H1 (cell line): ENCODE measurements around the gene OR4D6. TPM values are rescaled to one million over a fixed set of nuclear protein-coding genes. Genes with fewer than 3 reads are reported as not detected.

Experiments used
- CTCF ChIA-PET: fragments of 300-600 bp; sonication (Branson Sonifier 250); formaldehyde crosslinking; loops from one replicate; lab custom pipeline; 2021; ENCODE audit not compliant: partially characterized antibody; lab: Charles Lee
- POLR2A ChIA-PET: fragments of 300-600 bp; sonication (Branson Sonifier 250); formaldehyde crosslinking; loops from one replicate; lab custom pipeline; 2021; ENCODE audit warnings: inconsistent platforms; ENCODE audit not compliant: partially characterized antibody; lab: Charles Lee
- DNase-seq, 2 experiments: peaks; one replicate each; pipeline versions ENCODE4 v3.0.0 to v3.0.0-alpha.2; 2010 to 2022; ENCODE audit warnings: low spot score in 2 of 2, low read depth in 1 of 2, mixed read lengths in 1 of 2
- FAIRE-seq: peaks from 2 replicates; lab custom pipeline; 2011; peaks lifted over from hg19 to GRCh38; lab: Jason Lieb, UNC
- H2AFZ ChIP-seq: 2 replicates; pipeline ENCODE4 v1.8.1; 2012; ENCODE audit warnings: low read length, inconsistent platforms
- H2AK5ac ChIP-seq: 2 replicates; pipeline ENCODE4 v1.6.1; 2013; ENCODE audit warnings: low read depth, low read length
- H2BK120ac ChIP-seq: replicated peaks from 2 replicates; pipeline ENCODE3; 2013; ENCODE audit warnings: low read depth, low read length, inconsistent platforms
- H2BK12ac ChIP-seq: 2 replicates; pipeline ENCODE4 v1.6.1; 2013; ENCODE audit warnings: low read depth, low read length
- H2BK15ac ChIP-seq: 2 replicates; pipeline ENCODE4 v1.6.1; 2013; ENCODE audit warnings: low read length
- H2BK20ac ChIP-seq: 2 replicates; pipeline ENCODE4 v1.6.1; 2013; ENCODE audit warnings: low read length
- H2BK5ac ChIP-seq: 2 replicates; pipeline ENCODE4 v1.6.1; 2013; ENCODE audit warnings: low read depth, low read length
- H3K14ac ChIP-seq: 2 replicates; pipeline ENCODE4 v1.6.1; 2013; ENCODE audit warnings: inconsistent platforms; ENCODE audit not compliant: insufficient read length
- H3K18ac ChIP-seq: 2 replicates; pipeline ENCODE4 v1.6.1; 2013; ENCODE audit warnings: low read length; ENCODE audit errors: extremely low read depth
- H3K23ac ChIP-seq: 2 replicates; pipeline ENCODE4 v1.6.1; 2013; ENCODE audit warnings: inconsistent platforms; ENCODE audit not compliant: insufficient read length
- H3K23me2 ChIP-seq: 2 replicates; pipeline ENCODE4 v1.6.1; 2013; ENCODE audit warnings: low read depth, low read length
- H3K27ac ChIP-seq: 2 replicates; pipeline ENCODE4 v1.6.1; 2011; ENCODE audit warnings: low read depth, low read length, inconsistent platforms
- H3K27me3 ChIP-seq, 4 experiments: replicated peaks in 1 of 4; 1 replicate in 1 of 4; 2 replicates in 3 of 4; pipeline versions ENCODE4 v1.6.1 to v1.8.1; 2011 to 2013; ENCODE audit warnings: low read length in 3 of 4, mild to moderate bottlenecking in 3 of 4, inconsistent platforms in 2 of 4, mixed read lengths in 2 of 4, moderate library complexity in 1 of 4; ENCODE audit not compliant: control insufficient read depth in 3 of 4, insufficient read depth in 3 of 4; ENCODE audit errors: extremely low read depth in 1 of 4
- H3K36me3 ChIP-seq, 4 experiments: 2 replicates each; pipeline versions ENCODE4 v1.6.1 to v1.8.1; 2011 to 2013; ENCODE audit warnings: mild to moderate bottlenecking in 4 of 4, low read length in 3 of 4, moderate library complexity in 2 of 4, control low read depth in 1 of 4, inconsistent platforms in 1 of 4; ENCODE audit not compliant: insufficient read depth in 4 of 4, control insufficient read depth in 2 of 4
- H3K4ac ChIP-seq: replicated peaks from 2 replicates; pipeline ENCODE3; 2013; ENCODE audit warnings: low read length, low read depth, mixed read lengths, inconsistent platforms; ENCODE audit not compliant: insufficient read length
- H3K4me1 ChIP-seq, 4 experiments: replicated peaks in 1 of 4; 1 replicate in 1 of 4; 2 replicates in 3 of 4; pipeline versions ENCODE4 v1.6.1 to v1.8.1; 2011 to 2013; ENCODE audit warnings: low read length in 3 of 4, inconsistent platforms in 2 of 4, mixed read lengths in 1 of 4; ENCODE audit not compliant: insufficient read depth in 4 of 4, control insufficient read depth in 3 of 4
- H3K4me2 ChIP-seq, 2 experiments: 2 replicates each; pipeline versions ENCODE4 v1.6.1 to v1.8.1; 2011 to 2013; ENCODE audit warnings: low read depth in 2 of 2, low read length in 2 of 2, control low read depth in 1 of 2, inconsistent platforms in 1 of 2, mild to moderate bottlenecking in 1 of 2; ENCODE audit not compliant: insufficient read depth in 1 of 2
- H3K4me3 ChIP-seq, 4 experiments: fragments of 200-600, 300-600 bp in 1 of 4; sonication (generic), shearing (Covaris generic), sonication (Bioruptor Twin) in 1 of 4; 2 replicates each; pipeline versions ENCODE4 v1.5.1 to v1.8.1; 2011 to 2016; ENCODE audit warnings: low read length in 4 of 4, low read depth in 3 of 4, control low read depth in 2 of 4, inconsistent platforms in 2 of 4, mild to moderate bottlenecking in 2 of 4, mixed read lengths in 1 of 4, moderate library complexity in 1 of 4; ENCODE audit not compliant: insufficient read depth in 2 of 4; ENCODE audit errors: extremely low read depth in 1 of 4
- H3K56ac ChIP-seq: replicated peaks from 2 replicates; pipeline ENCODE3; 2013; ENCODE audit warnings: low read depth, mild to moderate bottlenecking, mixed read lengths, low read length, inconsistent platforms; ENCODE audit not compliant: insufficient read length
- H3K79me1 ChIP-seq: 2 replicates; pipeline ENCODE4 v1.6.1; 2013; ENCODE audit warnings: low read depth, low read length, control low read depth
- H3K79me2 ChIP-seq, 2 experiments: 2 replicates each; pipeline versions ENCODE4 v1.6.1 to v1.8.1; 2012 to 2013; ENCODE audit warnings: low read length in 2 of 2, mild to moderate bottlenecking in 2 of 2, inconsistent platforms in 1 of 2; ENCODE audit not compliant: insufficient read depth in 2 of 2, control insufficient read depth in 1 of 2
- H3K9ac ChIP-seq, 4 experiments: replicated peaks in 1 of 4; 1 replicate in 1 of 4; 2 replicates in 3 of 4; pipeline versions ENCODE4 v1.6.1 to v1.8.1; 2011 to 2013; ENCODE audit warnings: low read depth in 3 of 4, low read length in 3 of 4, control low read depth in 2 of 4, mild to moderate bottlenecking in 2 of 4, moderate library complexity in 2 of 4, inconsistent platforms in 1 of 4; ENCODE audit errors: extremely low read depth in 1 of 4
- H3K9me3 ChIP-seq, 2 experiments: 2 replicates each; pipeline versions ENCODE4 v1.6.1 to v1.8.1; 2012 to 2013; ENCODE audit warnings: mild to moderate bottlenecking in 2 of 2, moderate library complexity in 2 of 2, control low read depth in 1 of 2, inconsistent platforms in 1 of 2, low read depth in 1 of 2, low read length in 1 of 2, mixed read lengths in 1 of 2; ENCODE audit not compliant: insufficient read depth in 2 of 2
- H4K20me1 ChIP-seq, 2 experiments: replicated peaks in 1 of 2; 2 replicates each; pipeline versions ENCODE3 to v1.8.1; 2011 to 2013; ENCODE audit warnings: inconsistent platforms in 2 of 2, low read length in 2 of 2, mild to moderate bottlenecking in 1 of 2; ENCODE audit not compliant: insufficient read depth in 2 of 2, control insufficient read depth in 1 of 2
- H4K5ac ChIP-seq: 2 replicates; pipeline ENCODE4 v1.6.1; 2013; ENCODE audit warnings: low read length, low read depth, mixed read lengths, inconsistent platforms; ENCODE audit not compliant: insufficient read length
- H4K8ac ChIP-seq: 2 replicates; pipeline ENCODE4 v1.8.0; 2013; ENCODE audit warnings: mild to moderate bottlenecking, moderate library complexity, low read length, inconsistent platforms; ENCODE audit not compliant: insufficient read depth; ENCODE audit errors: extremely low read depth
- H4K91ac ChIP-seq: replicated peaks from 2 replicates; pipeline ENCODE3; 2013; ENCODE audit warnings: low read length, mixed read lengths, inconsistent platforms; ENCODE audit not compliant: insufficient read length
- ASH2L ChIP-seq: fragments of 200-600, 300-600 bp; sonication (generic); IDR thresholded peaks from one replicate; pipeline ENCODE4 v1.7.1; 2017; ENCODE audit warnings: low read length
- FOSL1 ChIP-seq: IDR thresholded peaks from 2 replicates; pipeline ENCODE4 v1.6.1; 2011; ENCODE audit warnings: mild to moderate bottlenecking, low read depth, low read length, moderate library complexity; ENCODE audit not compliant: insufficient read depth
- RBBP5 ChIP-seq: IDR thresholded peaks from 2 replicates; pipeline ENCODE4 v1.7.1; 2012; ENCODE audit warnings: low read depth, mild to moderate bottlenecking, inconsistent platforms, low read length, moderate library complexity, borderline replicate concordance
- WGBS, 2 experiments: shearing (Covaris generic) in 1 of 2; methylation state at CpG; one replicate each; pipeline versions ENCODE4 v1.1.6 to v1.1.7; 2013 to 2015; ENCODE audit warnings: low lambda C conversion rate in 2 of 2, mixed read lengths in 2 of 2, inconsistent platforms in 1 of 2, low coverage in 1 of 2, missing lambda C conversion rate in 1 of 2; ENCODE audit not compliant: insufficient replicate concordance in 2 of 2, insufficient coverage in 1 of 2, insufficient read length in 1 of 2; ENCODE audit errors: extremely low coverage in 1 of 2, missing lambda C conversion rate in 1 of 2; 5-methylcytosine and 5-hydroxymethylcytosine counted together
- polyA plus RNA-seq, 7 experiments: library from polyadenylated mRNA; depleted of rRNA in 3 of 7; stranded (reverse) in 5 of 7; unstranded in 2 of 7; fragments of >200 nt in 5 of 7; fragments of 200-250 nt in 2 of 7; gene quantifications; 1 replicate in 5 of 7; 2 replicates in 1 of 7; 4 replicates in 1 of 7; pipeline versions ENCODE4 v1.2.1 to v1.2.3, GENCODE V29; 2011 to 2013; ENCODE audit warnings: missing spikeins in 2 of 7, mixed read lengths in 2 of 7
- total RNA-seq: library from RNA; stranded (reverse); fragmentation: NEBNext Ultra II Directional; extraction: Animal tissue kit (Norgen Biotek cat#: 25700); gene quantifications from 2 replicates; pipeline ENCODE4 v1.2.1, GENCODE V29; 2021

Gene OR4D6
- total and polyA plus RNA-seq, 2 of the 8 experiments (the other 6 are each of a cell fraction or from before 2014, with no cell fraction given): not detected

GRCh38 chr11:59426361-59427067 is 30.2 kb upstream of the OR4D6 start, which contains the start of gene OR5A2:
TSS of gene OR5A2 (minus strand) at chr11:59426413. CDS start at chr11:59422953, 3,460 bp downstream.
- Histone ChIP-seq H3K27me3 (no peaks in the 10 kb centered on the region), H3K79me1 (no peaks in the 10 kb centered on the region), H3K9me3 (no peaks in the 10 kb centered on the region), H4K91ac (peak within 1 kb of the TSS; percentile 3), H3K27ac (peak within 1 kb of the TSS; percentile 30; the same call in 1 of the 2 replicates), H3K4ac (no peak within 1 kb of the TSS), H3K18ac (peak within 1 kb of the TSS; percentile 7; the same call in 1 of the 2 replicates), H3K56ac (no peak within 1 kb of the TSS), H4K5ac (no peak within 1 kb of the TSS), H2AK5ac (no peak within 1 kb of the TSS), H3K14ac (no peak within 1 kb of the TSS), H4K8ac (no peak within 1 kb of the TSS), H3K79me2 (no peaks in the 10 kb centered on the region), H2AFZ (peak within 1 kb of the TSS; percentile 67; the same call in 1 of the 2 replicates), H3K23ac (no peak within 1 kb of the TSS), H2BK12ac (0 out of 2 replicates have a peak within 1 kb of the TSS, but pooled peaks have one; percentile 30), H2BK5ac (peak within 1 kb of the TSS; percentile 32; the same call in 1 of the 2 replicates), H3K4me2 (peak within 1 kb of the TSS; percentile 40 to 46; a peak in 3 of 4 replicates), H2BK15ac (no peak within 1 kb of the TSS), H3K23me2 (no peaks in the 10 kb centered on the region), H3K36me3 (no peaks in the 10 kb centered on the region), H4K20me1 (no peaks in the 10 kb centered on the region), H2BK120ac (peak within 1 kb of the TSS; percentile 27), H2BK20ac (peak within 1 kb of the TSS; percentile 24), H3K9ac (no peak within 1 kb of the TSS), H3K4me3 (peak within 1 kb of the TSS in 2 of 4 experiments; percentile 0 to 22; a peak in 2 of 8 replicates), H3K4me1 (peaks cover 3 to 7% (median 4%) of the 10 kb centered on the region in 4 experiments; a peak in 6 of 7 replicates)
- CTCF ChIA-PET: interaction anchor here (1.3 to 2.7 kb wide), 5 partner anchors 9 to 268 kb away, joined by 3 to 9 read pairs (median 5); partner anchors contain the start of gene DTX4
- peak; percentile 56 for TF ChIP-seq ASH2L
- peak; percentile 84 for TF ChIP-seq RBBP5
- TF ChIP-seq FOSL1: no peak
- DNase-seq (peak; percentile 34 to 49), FAIRE-seq (peak; percentile 52)
- WGBS, 2 experiments: 33% methylated on average over 5 of the region's 5 CpGs; no CpG with 5 or more reads in 1 of the 2 experiments
- POLR2A ChIA-PET: interaction anchor here (0.7 to 1.5 kb wide), 3 partner anchors 171 to 254 kb away, joined by 3 to 5 read pairs (median 4); partner anchors contain the start of gene DTX4
